Activated B cell treated with CpG ODN at 0.5 μM for 24 hours (primary cell): ENCODE results near the gene HTR2A. TPM values are rescaled to one million over a fixed set of nuclear protein-coding genes. Genes with fewer than 3 reads are reported as not detected.

ENCODE experiments used
- ATAC-seq: fragments of 200-7000 bp; cut with Tn5 transposase; one replicate; pipeline ENCODE4 v1.10.0; 2021; ENCODE audit warnings: low read depth, mild to moderate bottlenecking, moderate library complexity
- CTCF ChIA-PET: fragments of 350-600 bp; sonication (Branson Sonifier 250); formaldehyde crosslinking; loops from one replicate; lab custom pipeline; 2021; ENCODE audit warnings: antibody characterized with exemption; lab: Charles Lee
- POLR2A ChIA-PET: fragments of 350-600 bp; sonication (Branson Sonifier 250); formaldehyde crosslinking; loops from one replicate; lab custom pipeline; 2021; ENCODE audit warnings: antibody characterized with exemption; lab: Charles Lee
- DNase-seq: peaks from one replicate; pipeline ENCODE4 v3.0.0; 2022
- H3K27ac Mint-ChIP-seq: one replicate; pipeline ENCODE4 v1.8.0; 2020; ENCODE audit warnings: mixed read lengths
- H3K27me3 Mint-ChIP-seq: one replicate; pipeline ENCODE4 v1.8.0; 2021; ENCODE audit warnings: mixed read lengths
- H3K36me3 Mint-ChIP-seq: one replicate; pipeline ENCODE4 v1.8.0; 2021; ENCODE audit warnings: low read depth, mixed read lengths
- H3K4me1 Mint-ChIP-seq: one replicate; pipeline ENCODE4 v1.8.0; 2021; ENCODE audit warnings: mixed read lengths
- H3K4me3 Mint-ChIP-seq: one replicate; pipeline ENCODE4 v1.8.0; 2020; ENCODE audit warnings: mild to moderate bottlenecking, mixed read lengths
- H3K9me3 Mint-ChIP-seq: one replicate; pipeline ENCODE4 v1.8.0; 2020; ENCODE audit warnings: mixed read lengths
- CTCF ChIP-seq: fragments of 200-600 bp; IDR thresholded peaks from one replicate; pipeline ENCODE4 v1.8.0; 2022; ENCODE audit warnings: antibody characterized with exemption, mild to moderate bottlenecking
- intact Hi-C: fragments of 100-400 bp; cut with micrococcal nuclease; formaldehyde crosslinking; loops from one replicate; pipeline ENCODE4 v1.15.1; 2024
- total RNA-seq: library from RNA; stranded (reverse); gene quantifications from 2 replicates; pipeline ENCODE4 v1.2.3, GENCODE V29; 2022

HTR2A gene
- total RNA-seq, 1 donor from 2014 or later = not detected

DNA sequence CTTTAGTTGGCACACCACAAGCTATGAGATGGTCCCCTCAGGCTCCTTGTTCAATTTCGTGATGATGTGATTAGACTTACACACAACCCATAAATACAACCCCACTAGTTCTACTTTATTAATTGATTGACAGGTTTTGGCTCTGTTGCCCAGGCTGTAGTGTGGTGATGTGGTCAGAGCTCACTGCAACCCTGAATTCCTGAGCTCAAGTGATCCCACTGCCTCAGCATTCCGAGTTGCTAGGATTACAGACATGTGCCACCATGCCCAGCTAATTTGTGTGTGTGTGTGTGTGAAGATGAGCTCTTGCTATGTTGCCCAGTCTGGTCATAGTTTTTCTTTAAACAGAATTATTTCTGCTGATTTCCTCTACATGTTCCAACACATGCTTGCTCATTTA is 17.5 kb upstream of the HTR2A start:
- ATAC-seq = no peak
- Mint-ChIP-seq H3K4me1 (no peaks in the 10 kb centered on the region), H3K36me3 (no peaks in the 10 kb centered on the region), H3K4me3 (no peak overlapping the region), H3K9me3 (peaks cover 2% of the 10 kb centered on the region), H3K27me3 (peaks cover 11% of the 10 kb centered on the region), H3K27ac (no peak overlapping the region)
- ChIA-PET CTCF (no interaction called here), POLR2A (no interaction called here)
- no peak for DNase-seq
- intact Hi-C loops = no loop called here
- TF ChIP-seq CTCF = no peak

- H3K27ac Mint-ChIP-seq = no peak overlapping the region
- no peaks in the 10 kb centered on the region for H3K4me1 Mint-ChIP-seq
- H3K27me3 Mint-ChIP-seq = peaks cover 11% of the 10 kb centered on the region
- peaks cover 2% of the 10 kb centered on the region for H3K9me3 Mint-ChIP-seq
- no peak overlapping the region for H3K4me3 Mint-ChIP-seq
- intact Hi-C loops = no loop called here
- no peaks in the 10 kb centered on the region for H3K36me3 Mint-ChIP-seq
- no peak for TF ChIP-seq CTCF
- ChIA-PET CTCF (no interaction called here), POLR2A (no interaction called here)
- DNase-seq (no peak), ATAC-seq (no peak)
These were observed 16.9 kb upstream of the HTR2A start for GRCh38 chr13:46913757-46914156.

DNA sequence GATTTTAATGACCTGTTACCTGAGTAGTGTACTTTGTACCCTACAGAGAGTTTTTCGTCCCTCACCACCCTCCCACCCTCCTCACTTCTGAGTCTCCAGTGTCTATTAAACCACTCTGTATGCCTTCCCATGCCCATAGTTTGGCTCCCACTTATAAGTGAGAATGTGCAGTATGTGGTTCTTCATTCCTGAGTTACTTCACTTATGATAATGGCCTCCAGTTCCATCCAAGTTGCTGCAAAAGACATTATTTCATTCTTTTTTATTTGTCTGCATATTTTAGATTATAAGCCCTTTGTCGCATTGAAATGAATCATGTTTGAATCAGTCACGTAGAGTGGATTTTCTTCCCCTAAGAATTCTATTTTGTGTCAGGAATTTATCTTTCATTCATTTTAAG is 12.2 kb upstream of the HTR2A start:
- CTCF ChIA-PET = no interaction called here
- no peaks in the 10 kb centered on the region for H3K4me1 Mint-ChIP-seq

GRCh38 chr13:46908501-46908900 is 11.6 kb upstream of the HTR2A start:
- intact Hi-C loops = no loop called here
- no peak overlapping the region for H3K27ac Mint-ChIP-seq
- DNase-seq (no peak), ATAC-seq (no peak)
- no peak for TF ChIP-seq CTCF
- POLR2A ChIA-PET = no interaction called here
- H3K36me3 Mint-ChIP-seq = no peaks in the 10 kb centered on the region
- H3K4me1 Mint-ChIP-seq = no peaks in the 10 kb centered on the region
- H3K9me3 Mint-ChIP-seq = peaks cover 2% of the 10 kb centered on the region
- H3K4me3 Mint-ChIP-seq = no peak overlapping the region
- CTCF ChIA-PET = no interaction called here
- H3K27me3 Mint-ChIP-seq = peaks cover 15% of the 10 kb centered on the region

More for the DNA sequence above, 12.2 kb upstream of the HTR2A start:
- ATAC-seq = no peak
- H3K27me3 Mint-ChIP-seq = peaks cover 15% of the 10 kb centered on the region
- POLR2A ChIA-PET = no interaction called here
- no peak overlapping the region for H3K27ac Mint-ChIP-seq
- no peak overlapping the region for H3K4me3 Mint-ChIP-seq
- TF ChIP-seq CTCF = no peak
- H3K36me3 Mint-ChIP-seq = no peaks in the 10 kb centered on the region
- peaks cover 2% of the 10 kb centered on the region for H3K9me3 Mint-ChIP-seq
- intact Hi-C loops = no loop called here
- DNase-seq = no peak

GRCh38 chr13:46906405-46906804 is 9.6 kb upstream of the HTR2A start:
- no peak overlapping the region for H3K27ac Mint-ChIP-seq
- ChIA-PET POLR2A (no interaction called here), CTCF (no interaction called here)
- no peaks in the 10 kb centered on the region for H3K36me3 Mint-ChIP-seq
- peaks cover 9% of the 10 kb centered on the region for H3K27me3 Mint-ChIP-seq
- H3K9me3 Mint-ChIP-seq = no peaks in the 10 kb centered on the region
- intact Hi-C loops = no loop called here
- no peak for TF ChIP-seq CTCF
- H3K4me3 Mint-ChIP-seq = no peak overlapping the region
- ATAC-seq (no peak), DNase-seq (no peak)
- H3K4me1 Mint-ChIP-seq = no peaks in the 10 kb centered on the region
